HEK293 (cell line): ENCODE results near the gene PMM1.

Source experiments
- ATF2 ChIP-seq: fragments of 450-650 bp; formaldehyde crosslinking; IDR thresholded peaks from 2 replicates; pipeline ENCODE4 v1.5.1; 2016; ENCODE audit warnings: missing biosample characterization, missing genetic modification characterization, low read depth
- EGR2 ChIP-seq: fragments of 450-650 bp; formaldehyde crosslinking; IDR thresholded peaks from 2 replicates; pipeline ENCODE4 v1.5.1; 2016; ENCODE audit warnings: low read depth, missing biosample characterization, missing genetic modification characterization
- KLF1 ChIP-seq: fragments of 450-650 bp; formaldehyde crosslinking; IDR thresholded peaks from 2 replicates; pipeline ENCODE4 v1.5.1; 2016; ENCODE audit warnings: missing biosample characterization, missing genetic modification characterization
- KLF10 ChIP-seq: fragments of 450-650 bp; IDR thresholded peaks from 2 replicates; pipeline ENCODE4 v1.5.1; 2018; ENCODE audit warnings: missing biosample characterization, mild to moderate bottlenecking, missing genetic modification characterization
- KLF16 ChIP-seq: fragments of 450-650 bp; formaldehyde crosslinking; IDR thresholded peaks from 2 replicates; pipeline ENCODE4 v1.5.1; 2017; ENCODE audit warnings: missing biosample characterization, missing genetic modification characterization
- KLF8 ChIP-seq: fragments of 450-650 bp; formaldehyde crosslinking; IDR thresholded peaks from 2 replicates; pipeline ENCODE4 v1.5.1; 2016; ENCODE audit warnings: missing biosample characterization, missing genetic modification characterization
- PRDM10 ChIP-seq: fragments of 450-650 bp; formaldehyde crosslinking; IDR thresholded peaks from 2 replicates; pipeline ENCODE4 v1.5.1; 2016; ENCODE audit warnings: missing biosample characterization, missing genetic modification characterization
- PRDM6 ChIP-seq: fragments of 450-650 bp; formaldehyde crosslinking; IDR thresholded peaks from 2 replicates; pipeline ENCODE4 v1.5.1; 2017; ENCODE audit warnings: missing biosample characterization, missing genetic modification characterization
- RBAK ChIP-seq: fragments of 450-650 bp; formaldehyde crosslinking; IDR thresholded peaks from 2 replicates; pipeline ENCODE4 v1.5.1; 2016; ENCODE audit warnings: missing biosample characterization, missing genetic modification characterization
- REST ChIP-seq: fragments of 450-650 bp; formaldehyde crosslinking; IDR thresholded peaks from 2 replicates; pipeline ENCODE4 v1.5.1; 2016; ENCODE audit warnings: missing biosample characterization, missing genetic modification characterization
- TRIM28 ChIP-seq: IDR thresholded peaks from 2 replicates; pipeline ENCODE4 v1.6.1; 2011; ENCODE audit warnings: low read length, control low read depth, borderline replicate concordance
- ZBTB49 ChIP-seq: fragments of 450-650 bp; formaldehyde crosslinking; IDR thresholded peaks from 2 replicates; pipeline ENCODE4 v1.5.1; 2016; ENCODE audit warnings: missing biosample characterization, missing genetic modification characterization, low read depth
- ZBTB8A ChIP-seq: fragments of 450-650 bp; formaldehyde crosslinking; IDR thresholded peaks from 2 replicates; pipeline ENCODE4 v1.5.1; 2016; ENCODE audit warnings: missing biosample characterization, missing genetic modification characterization
- ZEB2 ChIP-seq: fragments of 450-650 bp; formaldehyde crosslinking; IDR thresholded peaks from 2 replicates; pipeline ENCODE4 v1.5.1; 2016; ENCODE audit warnings: missing biosample characterization, missing genetic modification characterization
- ZFHX2 ChIP-seq: fragments of 450-650 bp; formaldehyde crosslinking; conservative IDR thresholded peaks from 2 replicates; pipeline ENCODE4 v1.5.1; 2016; ENCODE audit warnings: missing biosample characterization, missing genetic modification characterization
- ZFP69B ChIP-seq: fragments of 450-650 bp; formaldehyde crosslinking; IDR thresholded peaks from 2 replicates; pipeline ENCODE4 v1.5.1; 2016; ENCODE audit warnings: missing biosample characterization, missing genetic modification characterization
- ZNF140 ChIP-seq: fragments of 450-650 bp; formaldehyde crosslinking; IDR thresholded peaks from 2 replicates; pipeline ENCODE4 v1.5.1; 2016; ENCODE audit warnings: missing biosample characterization, missing genetic modification characterization
- ZNF146 ChIP-seq: fragments of 450-650 bp; formaldehyde crosslinking; IDR thresholded peaks from 2 replicates; pipeline ENCODE4 v1.5.1; 2016; ENCODE audit warnings: missing biosample characterization, missing genetic modification characterization
- ZNF2 ChIP-seq: fragments of 450-650 bp; formaldehyde crosslinking; IDR thresholded peaks from 2 replicates; pipeline ENCODE4 v1.5.1; 2016; ENCODE audit warnings: missing biosample characterization, missing genetic modification characterization
- ZNF394 ChIP-seq: fragments of 450-650 bp; formaldehyde crosslinking; IDR thresholded peaks from 2 replicates; pipeline ENCODE4 v1.5.1; 2016; ENCODE audit warnings: missing biosample characterization, missing genetic modification characterization, mild to moderate bottlenecking, moderate library complexity, borderline replicate concordance
- ZNF398 ChIP-seq: fragments of 450-650 bp; formaldehyde crosslinking; IDR thresholded peaks from 2 replicates; pipeline ENCODE4 v1.5.1; 2017; ENCODE audit warnings: missing biosample characterization, missing genetic modification characterization
- ZNF521 ChIP-seq: fragments of 450-650 bp; formaldehyde crosslinking; IDR thresholded peaks from 2 replicates; pipeline ENCODE4 v1.5.1; 2017; ENCODE audit warnings: missing biosample characterization, mild to moderate bottlenecking, missing genetic modification characterization
- ZNF560 ChIP-seq: fragments of 450-650 bp; formaldehyde crosslinking; IDR thresholded peaks from 2 replicates; pipeline ENCODE4 v1.5.1; 2017; ENCODE audit warnings: missing biosample characterization, missing genetic modification characterization, borderline replicate concordance
- ZNF610 ChIP-seq: fragments of 450-650 bp; formaldehyde crosslinking; IDR thresholded peaks from 2 replicates; pipeline ENCODE4 v1.5.1; 2016; ENCODE audit warnings: missing biosample characterization, missing genetic modification characterization, borderline replicate concordance
- ZNF777 ChIP-seq: fragments of 450-650 bp; formaldehyde crosslinking; IDR thresholded peaks from 2 replicates; pipeline ENCODE4 v1.5.1; 2017; ENCODE audit warnings: missing biosample characterization, missing genetic modification characterization, borderline replicate concordance

The PMM1 gene

GRCh38 chr22:41620589-41621098 lies 31.0 kb upstream of the PMM1 start, which contains the start of gene DESI1 (continued):
- TF ChIP-seq PRDM6 (tag by site-specific recombination): no peak
- no peak for TF ChIP-seq ZNF560 (tag by site-specific recombination)
- TF ChIP-seq KLF16 (tag by site-specific recombination): peak; percentile 50; the same call in 1 of the 2 replicates
- TF ChIP-seq REST: 0 out of 2 replicates have a peak, but pooled peaks have one; percentile 14
- peak; percentile 96 for TF ChIP-seq ZNF398 (tag by site-specific recombination)
- no peak for TF ChIP-seq RBAK (tag by site-specific recombination)
- TF ChIP-seq ZNF777 (tag by site-specific recombination): peak; percentile 91
- TF ChIP-seq ZNF610: 0 out of 2 replicates have a peak, but pooled peaks have one; percentile 38
- no peak; the same call in 1 of the 2 replicates for TF ChIP-seq ZEB2 (tag by site-specific recombination)
- peak; percentile 67 for TF ChIP-seq EGR2 (tag by site-specific recombination)
- TF ChIP-seq ZFHX2 (tag by site-specific recombination): peak; percentile 81
- no peak for TF ChIP-seq ZNF521 (tag by site-specific recombination)
- TF ChIP-seq ATF2 (tag by site-specific recombination): no peak
- peak; percentile 13; the same call in 1 of the 2 replicates for TF ChIP-seq ZNF394 (tag by site-specific recombination)
- TF ChIP-seq KLF10: no peak
- peak; percentile 55; the same call in 1 of the 2 replicates for TF ChIP-seq KLF1
- TF ChIP-seq ZNF140 (tag by site-specific recombination): no peak
- TF ChIP-seq ZBTB49 (tag by site-specific recombination): no peak
- peak; percentile 61 for TF ChIP-seq ZNF2
- TF ChIP-seq TRIM28: no peak
- TF ChIP-seq PRDM10 (tag by site-specific recombination): peak; percentile 79
- peak; percentile 72; the same call in 1 of the 2 replicates for TF ChIP-seq KLF8 (tag by site-specific recombination)
- TF ChIP-seq ZBTB8A (tag by site-specific recombination): peak; percentile 60
- TF ChIP-seq ZNF146 (tag by site-specific recombination): no peak
- peak; percentile 100 for TF ChIP-seq ZFP69B (tag by site-specific recombination)
